GM23338 (cell line): Measurements from ENCODE around the gene TMEM37. TPM values are rescaled to one million over a fixed set of nuclear protein-coding genes. Genes with fewer than 3 reads are reported as not detected.

ENCODE experiments used
- polyA plus RNA-seq: library from polyadenylated mRNA; unstranded; fragments of >200 nt; fragmentation: Nextera tagmentation; extraction: Ambion mirVana; gene quantifications from 2 replicates; pipeline ENCODE4 v1.2.1, GENCODE V29; 2016
- total RNA-seq: library from RNA; depleted of rRNA; stranded (reverse); fragments of >200 nt; shearing (Covaris generic); gene quantifications from 2 replicates; pipeline ENCODE4 v1.2.3, GENCODE V29; 2014; rRNA removed

The TMEM37 gene
- total and polyA plus RNA-seq, 2 experiments from 2014 or later, result 8.6 to 8.8 TPM

Other genes starting within 250 kb of the TMEM37 start
- 18.2 and 27.3 TPM in 2 replicates for gene STEAP3, start 208.0 kb upstream of the TMEM37 start, total RNA-seq
- 7.5 and 8.6 TPM in 2 replicates for gene STEAP3, start 208.0 kb upstream of the TMEM37 start, polyA plus RNA-seq
- 5.8 and 9.6 TPM in 2 replicates for gene C2orf76, start 65.0 kb upstream of the TMEM37 start, total RNA-seq
- 21.6 and 25.3 TPM in 2 replicates for gene C2orf76, start 65.0 kb upstream of the TMEM37 start, polyA plus RNA-seq
- gene DBI, start 64.9 kb upstream of the TMEM37 start, total RNA-seq, result 171 and 266 TPM in 2 replicates
- 873 and 893 TPM in 2 replicates for gene DBI, start 64.9 kb upstream of the TMEM37 start, polyA plus RNA-seq
- not detected in 2 replicates for gene SCTR, start 92.6 kb downstream of the TMEM37 start, total RNA-seq
- not detected in 2 replicates for gene SCTR, start 92.6 kb downstream of the TMEM37 start, polyA plus RNA-seq
- gene CFAP221, start 112.6 kb downstream of the TMEM37 start, total RNA-seq, result 0.23 and 0.42 TPM in 2 replicates
- 0.65 and 0.96 TPM in 2 replicates for gene CFAP221, start 112.6 kb downstream of the TMEM37 start, polyA plus RNA-seq
- gene TMEM177, start 247.3 kb downstream of the TMEM37 start, total RNA-seq, result 52.0 and 58.7 TPM in 2 replicates
- 45.1 and 50.5 TPM in 2 replicates for gene TMEM177, start 247.3 kb downstream of the TMEM37 start, polyA plus RNA-seq